HG03354 (cell line): ENCODE data around the gene ACSS3.

Source experiments
- ATAC-seq: cut with Tn5 transposase; IDR thresholded peaks from one replicate; pipeline ENCODE4 v1.9.1; 2021; ENCODE audit warnings: mild to moderate bottlenecking; ENCODE audit not compliant: unreplicated experiment, poor library complexity, severe bottlenecking

The ACSS3 gene

GRCh38 chr12:81211306-81211705 is 133.4 kb downstream of the ACSS3 start:
- no peak for ATAC-seq

GRCh38 chr12:81212996-81213696 is 135.3 kb downstream of the ACSS3 start:
- ATAC-seq = no peak

GRCh38 chr12:81216739-81217138 is 138.9 kb downstream of the ACSS3 start:
- no peak for ATAC-seq

- no peak for ATAC-seq
Measured at GRCh38 chr12:81221681-81222080, 143.8 kb downstream of the ACSS3 start.

GRCh38 chr12:81222846-81223592 is 145.1 kb downstream of the ACSS3 start:
- ATAC-seq = no peak

- no peak for ATAC-seq
Measured at GRCh38 chr12:81224626-81225025, 146.7 kb downstream of the ACSS3 start.

GRCh38 chr12:81229759-81230158 is 151.9 kb downstream of the ACSS3 start:
- no peak for ATAC-seq

- no peak for ATAC-seq
Measured at GRCh38 chr12:81231574-81232368, 153.9 kb downstream of the ACSS3 start.

GRCh38 chr12:81245458-81245857 is 167.6 kb downstream of the ACSS3 start:
- ATAC-seq = no peak

- no peak for ATAC-seq
Measured at GRCh38 chr12:81245907-81246570, 168.2 kb downstream of the ACSS3 start.

- ATAC-seq = no peak
Measured at GRCh38 chr12:81249976-81250375, 172.1 kb downstream of the ACSS3 start.

- ATAC-seq = no peak
Measured at GRCh38 chr12:81252228-81252627, 174.3 kb downstream of the ACSS3 start.

- no peak for ATAC-seq
Measured at GRCh38 chr12:81253360-81253759, 175.5 kb downstream of the ACSS3 start.

GRCh38 chr12:81255456-81255855 is 177.6 kb downstream of the ACSS3 start:
- ATAC-seq = no peak

GRCh38 chr12:81255947-81256346 is 178.1 kb downstream of the ACSS3 start:
- no peak for ATAC-seq

- ATAC-seq = no peak
Measured at GRCh38 chr12:81257947-81258551, 180.2 kb downstream of the ACSS3 start.

- ATAC-seq = no peak
Measured at GRCh38 chr12:81259360-81259759, 181.5 kb downstream of the ACSS3 start.

GRCh38 chr12:81261508-81262207 is 183.8 kb downstream of the ACSS3 start:
- ATAC-seq = no peak

- no peak for ATAC-seq
Measured at GRCh38 chr12:81263072-81263471, 185.2 kb downstream of the ACSS3 start.
